GM10248 (cell line): Measurements from ENCODE around the gene NOD2.

Experiments
- CTCF ChIA-PET: fragments of 300-600 bp; sonication (Branson Sonifier 250); formaldehyde crosslinking; extraction: SDS; loops from one replicate; lab custom pipeline; 2021; ENCODE audit warnings: antibody characterized with exemption; lab: Yijun Ruan, JAX
- POLR2A ChIA-PET: fragments of 350-650 bp; sonication (Branson Sonifier 250); formaldehyde crosslinking; extraction: SDS; loops from one replicate; lab custom pipeline; 2020; ENCODE audit warnings: antibody characterized with exemption; lab: Yijun Ruan, JAX
- DNase-seq: peaks from one replicate; pipeline ENCODE4 v3.0.0; 2012; ENCODE audit errors: extremely low spot score
- TF ChIP-seq, protein P1 (sequence below): IDR thresholded peaks from 2 replicates; pipeline ENCODE4 v1.5.1; 2012; ENCODE audit warnings: mild to moderate bottlenecking, low read depth; ENCODE audit errors: extremely low read depth, missing control alignments, control extremely low read depth

NOD2 gene

DNA sequence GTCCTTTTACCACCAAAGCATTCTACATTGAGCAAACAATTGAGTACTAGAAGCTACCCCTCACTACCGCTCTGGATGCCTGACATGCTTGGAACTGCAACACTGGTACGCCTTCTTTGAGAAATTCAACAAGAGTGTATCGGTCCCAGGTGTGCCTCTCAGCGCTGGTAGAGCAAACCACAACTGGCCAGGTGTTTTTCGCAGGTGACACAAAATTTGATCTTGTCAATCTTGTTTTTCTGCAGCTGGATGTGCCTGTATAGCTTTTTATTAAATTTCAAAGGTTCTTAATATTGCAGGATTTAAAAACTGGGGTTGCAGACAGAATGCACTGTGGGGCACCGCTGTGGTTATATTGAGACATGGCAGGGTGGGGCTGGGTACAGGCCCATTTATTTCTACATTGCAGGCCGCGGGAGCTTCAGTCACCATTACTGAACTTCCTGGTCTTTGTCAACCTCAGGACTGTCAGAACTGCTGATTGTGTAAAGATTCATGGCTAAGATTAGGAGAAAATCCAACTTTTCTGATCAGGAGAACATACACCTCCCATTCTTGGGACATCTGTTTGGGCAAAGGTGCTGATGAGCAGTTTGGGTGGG lies 7.8 kb upstream of the NOD2 start:
- POLR2A ChIA-PET, result no interaction called here
- no peak for DNase-seq
- CTCF ChIA-PET, result interaction anchor here (1.0 to 16.8 kb wide), 5 partner anchors 11 to 121 kb away, joined by 3 to 289 read pairs (median 7); no protein-coding TSS in a partner anchor
- TF ChIP-seq, protein P1, sequence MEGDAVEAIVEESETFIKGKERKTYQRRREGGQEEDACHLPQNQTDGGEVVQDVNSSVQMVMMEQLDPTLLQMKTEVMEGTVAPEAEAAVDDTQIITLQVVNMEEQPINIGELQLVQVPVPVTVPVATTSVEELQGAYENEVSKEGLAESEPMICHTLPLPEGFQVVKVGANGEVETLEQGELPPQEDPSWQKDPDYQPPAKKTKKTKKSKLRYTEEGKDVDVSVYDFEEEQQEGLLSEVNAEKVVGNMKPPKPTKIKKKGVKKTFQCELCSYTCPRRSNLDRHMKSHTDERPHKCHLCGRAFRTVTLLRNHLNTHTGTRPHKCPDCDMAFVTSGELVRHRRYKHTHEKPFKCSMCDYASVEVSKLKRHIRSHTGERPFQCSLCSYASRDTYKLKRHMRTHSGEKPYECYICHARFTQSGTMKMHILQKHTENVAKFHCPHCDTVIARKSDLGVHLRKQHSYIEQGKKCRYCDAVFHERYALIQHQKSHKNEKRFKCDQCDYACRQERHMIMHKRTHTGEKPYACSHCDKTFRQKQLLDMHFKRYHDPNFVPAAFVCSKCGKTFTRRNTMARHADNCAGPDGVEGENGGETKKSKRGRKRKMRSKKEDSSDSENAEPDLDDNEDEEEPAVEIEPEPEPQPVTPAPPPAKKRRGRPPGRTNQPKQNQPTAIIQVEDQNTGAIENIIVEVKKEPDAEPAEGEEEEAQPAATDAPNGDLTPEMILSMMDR, result no peak

DNA sequence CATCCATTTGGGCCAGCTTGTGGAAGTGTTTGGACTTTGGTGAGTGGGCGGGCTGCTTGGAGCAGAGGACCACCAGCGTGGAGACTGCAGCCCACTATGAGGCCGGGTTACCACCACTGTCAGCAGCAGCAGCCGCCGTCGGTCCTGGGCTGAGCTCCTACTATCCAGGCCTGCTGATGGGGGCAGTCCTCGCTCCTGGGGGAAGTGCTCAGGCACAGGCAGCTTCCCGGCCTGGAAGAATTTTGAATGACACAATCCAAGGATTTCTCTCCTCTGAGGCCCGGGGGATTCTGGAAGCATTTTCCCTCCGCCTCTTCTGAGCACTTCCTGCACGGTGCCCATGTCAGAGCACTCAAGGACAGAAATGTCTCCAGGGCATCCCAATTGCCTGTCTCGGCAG lies 5.3 kb upstream of the NOD2 start:
- ChIA-PET POLR2A (interaction anchor here (1.9 kb wide), 1 partner anchor 9 kb away, joined by 6 read pairs; no protein-coding TSS in a partner anchor), CTCF (interaction anchor here (1.0 to 16.8 kb wide), 4 partner anchors 8 to 118 kb away, joined by 3 to 289 read pairs (median 14); no protein-coding TSS in a partner anchor)
- no peak for DNase-seq
- TF ChIP-seq, protein P1, result no peak

DNA sequence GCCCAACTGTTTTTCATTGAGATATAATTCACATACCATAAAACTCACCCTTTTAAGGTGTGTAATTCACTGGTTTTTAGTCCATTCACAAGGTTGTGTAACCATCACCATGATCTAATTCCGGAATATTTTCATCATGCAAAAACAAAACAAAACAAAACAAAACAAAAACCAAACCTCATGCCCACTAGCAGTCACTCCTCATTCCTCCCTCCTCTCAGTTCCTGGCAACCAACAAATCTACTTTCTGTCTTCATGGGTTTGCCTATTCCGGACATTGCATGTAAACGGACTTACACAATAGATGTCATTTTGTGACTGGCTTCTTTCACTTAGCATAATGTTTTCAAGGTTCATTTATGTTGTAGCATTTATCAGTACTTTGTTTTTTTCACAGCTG lies 4.5 kb upstream of the NOD2 start:
- CTCF ChIA-PET, result interaction anchor here (3.0 kb wide), 1 partner anchor 22 kb away, joined by 9 read pairs; no protein-coding TSS in a partner anchor
- TF ChIP-seq, protein P1, result no peak
- DNase-seq, result no peak
- POLR2A ChIA-PET, result no interaction called here

DNA sequence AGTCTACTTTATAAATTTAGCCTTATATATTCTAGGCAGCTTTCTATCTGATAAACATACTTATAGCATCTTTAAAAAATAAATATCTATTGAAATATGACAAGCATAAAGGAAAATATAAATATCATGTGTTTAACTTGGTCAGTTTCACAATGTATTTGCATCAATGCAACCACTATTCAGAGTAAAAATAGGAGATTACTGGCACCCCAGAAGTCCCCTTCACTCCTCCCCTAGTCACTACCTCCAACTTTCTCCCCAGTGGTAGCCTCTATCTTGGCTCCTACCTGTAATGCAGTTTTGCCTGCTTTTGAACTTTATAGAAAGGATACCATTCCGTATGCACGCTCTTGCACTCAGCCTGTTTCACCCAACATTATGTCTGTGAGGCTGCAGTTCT lies 3.2 kb upstream of the NOD2 start:
- POLR2A ChIA-PET, result no interaction called here
- CTCF ChIA-PET, result interaction anchor here (1.2 to 3.0 kb wide), 3 partner anchors 12 to 56 kb away, joined by 4 to 9 read pairs (median 4); no protein-coding TSS in a partner anchor
- TF ChIP-seq, protein P1, result no peak
- no peak for DNase-seq

DNA sequence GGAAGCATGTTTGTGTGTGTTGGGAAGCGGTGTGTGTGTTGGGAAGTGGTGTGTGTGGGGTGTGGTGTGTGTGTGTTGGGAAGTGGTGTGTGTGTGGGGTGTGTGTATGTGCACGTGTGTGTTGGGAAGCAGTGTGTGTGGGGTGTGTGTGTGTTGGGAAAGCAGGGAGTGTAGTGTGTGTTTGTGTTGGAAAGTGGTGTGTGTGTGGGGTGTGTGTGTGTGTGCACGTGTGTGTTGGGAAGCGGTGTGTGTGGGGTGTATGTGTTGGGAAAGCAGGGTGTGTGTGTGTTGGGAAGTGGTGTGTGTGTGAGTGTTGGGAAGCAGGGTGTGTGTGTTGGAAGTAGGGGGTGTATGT lies 785 bp upstream of the NOD2 start:
- CTCF ChIA-PET, result no interaction called here
- TF ChIP-seq, protein P1, result no peak
- DNase-seq, result no peak
- POLR2A ChIA-PET, result no interaction called here

DNA sequence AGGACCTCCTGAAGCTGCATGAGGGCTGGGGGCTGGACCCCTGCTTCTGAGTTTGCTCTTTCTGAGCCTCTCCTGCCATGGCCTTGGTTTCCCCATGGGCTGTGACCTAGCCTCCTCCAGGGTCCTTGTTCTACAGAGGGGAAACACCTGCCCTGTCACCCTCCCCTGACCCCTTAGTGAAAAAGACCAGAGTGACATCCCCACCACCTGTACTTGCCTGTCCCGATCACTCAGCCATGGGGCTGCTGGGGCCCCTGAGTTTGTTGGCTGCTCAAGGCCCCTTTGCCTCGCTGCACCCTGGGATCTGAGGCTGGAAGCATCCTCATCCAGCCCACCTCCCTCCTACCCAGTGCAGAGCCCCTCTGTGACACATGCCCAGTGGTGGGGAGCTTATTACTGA lies 800 bp downstream of the NOD2 start:
- CTCF ChIA-PET, result interaction anchor here (0.9 to 1.9 kb wide), 4 partner anchors 13 to 42 kb away, joined by 3 to 8 read pairs (median 3); partner anchors contain the start of gene SNX20
- TF ChIP-seq, protein P1, result no peak
- POLR2A ChIA-PET, result interaction anchor here (0.5 kb wide), 1 partner anchor 527 kb away, joined by 3 read pairs; no protein-coding TSS in a partner anchor
- peak; percentile 62 for DNase-seq
